ENCODE measurements around the gene ARHGAP36.

Gene ARHGAP36

DNA sequence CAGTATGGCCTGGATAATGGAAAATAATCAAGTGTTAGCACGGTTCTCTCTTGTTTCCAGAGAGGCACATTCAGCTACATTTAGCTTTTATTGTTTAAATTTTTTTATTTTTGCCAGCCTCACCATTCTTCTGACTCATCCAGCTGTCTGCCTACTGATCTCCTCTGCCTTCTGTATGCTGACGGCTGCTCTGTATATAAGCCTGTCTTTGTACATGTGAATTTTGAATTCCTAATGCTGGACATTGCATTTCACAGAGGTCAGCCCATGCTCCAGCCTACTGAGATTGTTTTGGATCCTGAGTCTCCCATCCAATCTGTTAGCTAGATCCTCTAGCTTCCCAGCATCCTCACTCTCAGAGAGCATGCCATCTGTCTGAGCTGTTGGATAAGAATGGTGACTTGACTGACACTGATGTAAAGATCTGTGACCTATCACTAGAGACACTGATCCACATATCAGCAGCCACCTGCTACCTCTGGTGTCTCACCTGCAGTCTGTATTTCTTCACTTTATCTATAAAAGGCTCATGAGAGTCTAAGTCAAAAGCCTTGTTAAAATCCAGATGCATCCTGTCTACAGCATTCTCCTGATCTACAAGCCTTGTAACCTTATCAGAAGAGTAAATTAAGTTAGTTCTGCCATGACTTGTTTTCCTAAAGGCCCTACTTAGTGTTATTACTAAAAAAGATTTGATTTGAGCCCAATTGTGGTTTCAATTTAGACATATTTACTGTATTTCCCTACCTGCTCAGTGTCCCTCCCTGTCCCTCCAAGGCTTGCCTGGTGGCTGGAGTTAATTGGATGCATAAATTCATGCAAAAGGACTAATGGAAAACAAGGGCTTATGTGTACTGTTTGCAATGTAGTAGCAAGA lies 25.6 kb upstream of the ARHGAP36 start:
- no peaks in the 10 kb centered on the region for H3K27me3 ChIP-seq (ENCODE audit: control insufficient read depth, low read length)
- TF ChIP-seq EZH2phosphoT487 (IDR thresholded peaks at IDR 0.05; ENCODE audit: borderline replicate concordance, low read length) (no peak), CTCF (IDR thresholded peaks at IDR 0.05; ENCODE audit: low read depth, low read length, poor library complexity, severe bottlenecking) (no peak)

DNA sequence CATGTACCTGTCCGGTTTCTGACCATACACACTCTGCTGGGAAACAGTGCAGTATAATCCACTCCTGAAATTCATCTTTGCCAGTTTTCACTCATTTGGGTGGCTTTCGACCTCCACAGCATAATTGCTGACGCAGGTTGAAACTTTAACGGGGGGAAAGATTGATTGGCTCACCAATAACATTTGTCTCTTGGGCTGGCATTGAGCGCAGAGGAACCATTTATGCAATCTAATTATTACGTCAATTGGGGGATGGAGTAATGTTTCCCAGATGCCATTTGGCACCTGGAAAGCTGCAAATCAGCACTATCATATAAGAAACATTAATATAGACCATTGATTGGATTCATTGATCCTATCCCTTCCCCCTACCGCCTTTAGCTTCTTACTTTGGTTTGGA lies 24.1 kb upstream of the ARHGAP36 start:
- H4K20me1 ChIP-seq (ENCODE audit: control insufficient read depth, insufficient read depth, low read depth, low read length) = no peaks in the 10 kb centered on the region
- H3K27ac ChIP-seq (ENCODE audit: low read depth, low read length) = no peak overlapping the region
- H3K36me3 ChIP-seq (ENCODE audit: control insufficient read depth, low read length) = no peaks in the 10 kb centered on the region
- no peaks in the 10 kb centered on the region for H3F3A ChIP-seq (ENCODE audit: control insufficient read depth, insufficient read depth)
- no peak for TF ChIP-seq EZH2phosphoT487 (IDR thresholded peaks at IDR 0.05; ENCODE audit: borderline replicate concordance, low read length)
- TF ChIP-seq CTCF (IDR thresholded peaks at IDR 0.05; ENCODE audit: low read depth, low read length, poor library complexity, severe bottlenecking) = no peak
- no peaks in the 10 kb centered on the region for H3K9me3 ChIP-seq (ENCODE audit: control insufficient read depth, insufficient read depth, low read length)
- no peaks in the 10 kb centered on the region for H3K27me3 ChIP-seq (ENCODE audit: control insufficient read depth, low read length)
- H3K79me2 ChIP-seq (ENCODE audit: control insufficient read depth, low read length) = no peaks in the 10 kb centered on the region
- H3K9me2 ChIP-seq (replicated peaks; ENCODE audit: control insufficient read depth, low read length) = no peaks in the 10 kb centered on the region
- H3K4me3 ChIP-seq (ENCODE audit: low read length) = no peak overlapping the region
- no peaks in the 10 kb centered on the region for H3K4me1 ChIP-seq (ENCODE audit: control insufficient read depth, low read length)
- H3K4me2 ChIP-seq (ENCODE audit: low read length) = no peak overlapping the region

More for the DNA sequence above, 25.6 kb upstream of the ARHGAP36 start:
- H3K9me2 ChIP-seq (replicated peaks; ENCODE audit: control insufficient read depth, low read length) = no peaks in the 10 kb centered on the region
- H3K79me2 ChIP-seq (ENCODE audit: control insufficient read depth, low read length) = no peaks in the 10 kb centered on the region
- H3K36me3 ChIP-seq (ENCODE audit: control insufficient read depth, low read length) = no peaks in the 10 kb centered on the region
- H3K4me2 ChIP-seq (ENCODE audit: low read length) = no peak overlapping the region
- no peaks in the 10 kb centered on the region for H3K9me3 ChIP-seq (ENCODE audit: control insufficient read depth, insufficient read depth, low read length)
- H4K20me1 ChIP-seq (ENCODE audit: control insufficient read depth, insufficient read depth, low read depth, low read length) = no peaks in the 10 kb centered on the region
- no peak overlapping the region for H3K4me3 ChIP-seq (ENCODE audit: low read length)
- H3K27ac ChIP-seq (ENCODE audit: low read depth, low read length) = no peak overlapping the region
- no peaks in the 10 kb centered on the region for H3F3A ChIP-seq (ENCODE audit: control insufficient read depth, insufficient read depth)
- H3K4me1 ChIP-seq (ENCODE audit: control insufficient read depth, low read length) = no peaks in the 10 kb centered on the region

DNA sequence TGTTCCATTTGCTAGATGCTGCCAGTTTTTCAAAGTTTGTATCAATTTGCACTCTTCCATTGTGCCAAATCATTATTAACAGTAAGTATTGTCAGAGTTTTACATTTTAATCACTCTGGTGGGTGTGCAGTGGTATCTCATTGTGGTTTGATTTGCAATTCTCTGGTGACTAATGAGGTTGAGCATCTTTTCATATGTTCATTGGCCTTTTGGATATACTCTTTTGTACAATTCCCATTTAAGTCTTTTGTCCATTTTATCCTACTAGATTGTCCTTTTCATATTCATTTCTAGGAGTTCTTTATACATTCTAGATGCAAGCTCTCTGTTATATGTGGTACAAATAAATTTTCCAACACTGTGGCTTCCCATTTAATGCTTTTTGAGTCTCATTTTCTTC lies 17.4 kb upstream of the ARHGAP36 start:
- TF ChIP-seq EZH2phosphoT487 (IDR thresholded peaks at IDR 0.05; ENCODE audit: borderline replicate concordance, low read length) (no peak), CTCF (IDR thresholded peaks at IDR 0.05; ENCODE audit: low read depth, low read length, poor library complexity, severe bottlenecking) (no peak)
- Histone ChIP-seq H3K4me1 (ENCODE audit: control insufficient read depth, low read length) (no peaks in the 10 kb centered on the region), H4K20me1 (ENCODE audit: control insufficient read depth, insufficient read depth, low read depth, low read length) (no peaks in the 10 kb centered on the region), H3F3A (ENCODE audit: control insufficient read depth, insufficient read depth) (no peaks in the 10 kb centered on the region), H3K36me3 (ENCODE audit: control insufficient read depth, low read length) (no peaks in the 10 kb centered on the region), H3K4me2 (ENCODE audit: low read length) (no peak overlapping the region), H3K79me2 (ENCODE audit: control insufficient read depth, low read length) (no peaks in the 10 kb centered on the region), H3K9me3 (ENCODE audit: control insufficient read depth, insufficient read depth, low read length) (no peaks in the 10 kb centered on the region), H3K27ac (ENCODE audit: low read depth, low read length) (no peak overlapping the region), H3K4me3 (ENCODE audit: low read length) (no peak overlapping the region), H3K9me2 (replicated peaks; ENCODE audit: control insufficient read depth, low read length) (no peaks in the 10 kb centered on the region), H3K27me3 (ENCODE audit: control insufficient read depth, low read length) (no peaks in the 10 kb centered on the region)
